GM21381 (cell line): ENCODE measurements around the gene ACKR3.
A peak's percentile ranks its signal among the peaks of the same experiment; 100 is the strongest.

Source experiments
- ATAC-seq: cut with Tn5 transposase; IDR thresholded peaks from one replicate; pipeline ENCODE4 v1.9.1; 2021; ENCODE audit warnings: mild to moderate bottlenecking, moderate library complexity; ENCODE audit not compliant: unreplicated experiment

The ACKR3 gene

DNA sequence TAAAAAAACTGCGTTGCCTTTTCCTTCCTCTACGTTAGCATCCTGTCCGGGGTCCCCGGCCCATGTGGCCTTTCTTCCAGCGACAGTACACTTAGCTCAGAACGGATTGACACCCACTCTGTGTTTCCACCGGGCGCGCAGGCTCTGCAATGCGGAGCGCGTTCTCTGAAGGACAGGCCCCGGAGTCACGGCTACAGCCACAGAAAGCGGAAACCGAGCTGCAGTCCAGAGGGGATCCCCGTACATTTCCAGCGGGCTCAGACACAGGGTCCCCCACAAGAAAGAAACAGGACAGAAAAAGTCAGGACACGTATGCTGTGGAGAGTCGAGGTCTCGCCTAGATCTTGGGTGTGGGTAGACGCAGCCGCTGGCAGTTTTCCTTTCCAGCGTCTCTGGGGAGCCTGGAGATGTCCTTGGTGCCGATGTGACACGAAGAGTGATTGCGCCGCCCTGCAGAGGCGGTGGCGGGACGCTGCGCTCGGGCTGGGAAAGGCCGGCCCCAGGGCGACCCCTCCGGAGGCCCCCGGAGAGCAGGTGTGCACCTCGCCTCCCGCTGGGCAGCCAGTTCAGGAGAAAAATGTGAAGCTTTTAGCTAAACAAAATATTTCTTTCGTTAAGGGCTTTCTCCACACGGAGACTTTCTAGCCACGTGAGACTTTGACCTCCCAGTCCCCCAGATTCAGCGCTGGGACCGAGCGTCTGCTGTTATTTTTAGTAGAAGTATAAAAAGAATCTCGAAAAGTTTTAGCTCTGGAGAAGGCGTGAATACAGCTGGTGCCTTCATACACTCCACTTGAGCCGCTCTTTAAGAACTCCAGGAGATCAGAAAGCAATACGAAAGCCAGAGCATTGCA is 1.3 kb upstream of the ACKR3 start:
- ATAC-seq = peak; percentile 39

DNA sequence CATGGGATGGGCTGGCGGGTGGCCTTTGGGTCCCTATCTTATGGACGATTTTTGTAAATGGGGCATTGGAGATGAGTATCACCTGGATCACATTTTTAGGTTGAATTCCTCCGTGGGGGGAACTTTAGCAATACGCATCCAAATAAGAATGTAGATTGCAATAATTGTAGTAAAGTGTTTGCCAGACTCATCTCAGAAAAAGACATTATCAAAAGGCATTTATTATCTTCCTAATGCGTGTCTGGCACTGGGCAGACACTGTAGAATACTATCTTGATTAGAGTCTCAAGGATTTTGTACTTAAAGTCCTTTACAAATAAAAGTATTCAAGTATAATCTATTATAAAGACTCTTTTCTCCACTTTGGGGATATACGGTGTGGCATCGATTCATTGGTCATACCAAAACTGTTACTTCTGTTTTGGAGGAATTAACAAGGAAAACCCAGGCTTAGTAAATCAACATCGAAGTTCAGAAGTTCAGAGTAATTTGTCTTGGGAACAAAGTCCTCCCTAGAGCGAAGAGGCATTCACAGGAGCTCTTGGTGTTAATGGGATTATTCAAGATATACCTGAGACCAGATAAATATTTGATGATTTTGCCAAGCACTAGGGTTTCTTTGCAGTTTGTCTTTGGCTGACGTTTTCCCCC is 578 bp upstream of the ACKR3 start:
- ATAC-seq = no peak

DNA sequence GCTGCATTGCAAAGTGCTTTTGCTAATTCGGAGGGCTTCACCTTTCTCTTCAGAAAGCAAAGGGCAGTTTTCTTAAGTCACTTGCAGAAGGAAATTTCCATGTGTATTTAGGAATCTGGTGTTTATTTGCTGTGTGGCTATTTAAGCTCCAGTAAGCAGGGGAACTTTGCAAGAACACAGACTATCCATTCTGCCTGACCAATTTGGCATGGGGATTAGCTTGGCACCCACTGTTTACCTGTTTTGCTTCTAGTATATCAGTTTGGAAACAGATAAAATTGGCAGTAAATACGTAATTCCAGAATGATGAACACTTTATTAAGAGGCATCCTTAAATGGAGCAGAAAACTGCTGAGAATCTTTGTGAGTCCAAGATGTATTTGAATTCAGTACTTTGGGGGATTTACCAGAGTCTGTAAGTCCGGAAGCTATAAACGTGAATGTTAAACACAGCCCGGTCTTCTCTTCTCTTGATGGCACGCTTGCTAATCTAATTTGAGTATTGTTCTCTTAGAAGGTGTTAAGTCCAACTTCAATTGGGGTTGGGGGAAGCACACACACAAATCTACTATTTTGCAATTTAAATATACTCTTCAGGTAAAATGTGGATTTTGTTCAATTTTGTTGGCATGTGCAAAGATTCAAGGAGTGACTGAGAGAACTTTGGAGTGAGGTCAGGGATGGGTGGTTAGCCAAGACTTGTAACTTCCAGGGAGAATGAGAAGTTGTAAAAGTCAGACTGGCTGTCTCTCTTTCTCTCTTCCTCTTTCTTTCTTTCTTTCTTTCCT is 650 bp downstream of the ACKR3 start:
- ATAC-seq = no peak

DNA sequence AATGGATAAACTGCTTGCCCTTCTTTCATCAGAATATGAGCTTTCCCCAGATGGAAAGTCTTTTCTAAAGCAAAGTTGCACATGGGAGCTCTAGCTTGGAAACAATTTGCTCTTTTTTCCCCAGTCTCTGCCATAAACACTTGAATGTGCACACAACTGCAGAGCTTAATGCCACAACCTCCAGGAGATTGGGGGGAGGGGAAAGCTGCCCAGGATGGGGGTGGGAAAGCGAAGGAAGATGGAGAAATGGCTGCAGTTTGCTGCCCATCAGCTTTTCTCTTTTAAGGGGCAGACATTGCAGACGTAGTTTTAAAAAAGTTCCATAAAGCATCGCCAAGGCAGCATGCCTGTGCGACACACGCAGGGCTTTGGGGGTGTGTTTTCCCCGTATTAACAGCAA is 1.5 kb downstream of the ACKR3 start:
- ATAC-seq = no peak

DNA sequence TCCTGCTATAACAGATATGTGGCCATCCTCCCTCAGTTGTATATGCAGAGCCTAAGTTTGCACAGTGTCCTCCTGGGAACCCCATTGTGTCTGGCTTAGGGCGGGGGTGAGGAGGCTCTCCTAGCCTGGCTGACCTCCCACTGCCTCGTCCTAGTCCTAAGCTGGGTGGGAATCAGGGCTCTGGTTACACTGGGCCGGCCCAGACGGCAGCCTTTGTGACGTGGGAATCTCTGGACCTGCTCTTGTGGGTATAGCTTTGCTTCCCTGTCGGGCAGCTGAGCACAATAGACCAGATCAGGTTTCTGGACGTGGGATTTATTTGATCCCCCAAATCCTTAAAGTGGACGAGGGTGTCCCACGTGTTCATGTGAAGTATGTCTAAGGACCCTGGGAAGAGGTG is 2.9 kb downstream of the ACKR3 start:
- ATAC-seq = no peak

DNA sequence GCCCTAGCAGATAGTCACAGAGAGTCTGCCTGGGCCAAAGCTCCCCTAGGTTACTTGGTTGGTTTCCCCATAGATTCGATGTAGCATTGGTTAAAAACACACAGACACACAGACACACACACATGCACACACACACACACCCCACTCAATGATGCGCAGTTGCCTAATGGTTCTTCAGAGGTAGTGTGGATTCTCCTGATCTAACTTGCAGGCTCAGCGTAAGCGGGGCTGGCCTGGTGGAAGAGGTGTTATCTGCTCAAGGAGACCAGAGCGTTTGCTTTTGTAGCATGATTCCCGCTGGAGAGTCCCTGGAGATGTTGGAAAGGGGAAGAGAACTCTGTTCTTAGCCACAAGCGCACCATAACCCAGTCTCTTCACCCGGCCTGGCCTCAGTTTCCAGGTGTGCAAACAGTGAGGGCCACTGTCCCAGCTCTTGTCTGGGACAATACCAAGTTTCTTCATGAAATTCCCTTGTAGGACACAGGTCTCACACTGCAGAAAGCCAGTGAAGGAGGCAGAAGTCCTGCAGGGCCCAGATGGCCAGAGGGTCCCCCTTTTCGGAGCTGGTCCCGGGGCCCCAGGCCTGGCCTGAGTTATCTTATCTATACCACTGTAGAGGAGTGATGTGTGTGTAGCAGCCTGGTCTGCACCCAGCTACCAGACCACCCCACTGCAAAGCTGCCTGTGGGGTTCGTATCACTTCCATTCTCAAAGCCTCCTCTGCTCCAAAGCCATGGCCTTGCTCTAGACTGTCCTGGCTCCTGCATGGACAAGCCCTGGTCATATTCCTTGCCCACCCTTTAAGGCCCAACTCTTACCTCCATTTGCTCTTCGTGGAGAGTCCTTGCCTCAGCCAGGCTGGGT is 3.7 kb downstream of the ACKR3 start:
- ATAC-seq = no peak

DNA sequence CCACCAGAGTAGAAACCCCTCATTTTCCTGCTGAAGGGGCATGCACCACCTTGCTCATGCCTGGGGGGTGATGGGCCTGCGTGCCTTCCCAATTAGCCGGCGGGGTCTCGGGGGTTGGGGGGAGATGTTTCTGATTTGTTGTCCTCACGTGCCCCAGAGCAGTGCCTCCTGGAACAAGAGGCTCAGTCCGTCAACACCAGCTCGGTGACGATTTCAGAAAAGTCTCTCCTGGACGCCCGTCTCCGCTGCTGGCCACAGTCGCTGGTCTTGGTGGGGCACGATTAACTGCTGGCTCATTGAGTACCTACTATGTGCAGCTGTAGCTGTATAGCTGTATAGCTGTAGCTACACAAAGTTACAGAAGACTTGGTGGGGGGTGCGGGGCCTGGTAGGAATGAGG is 4.4 kb downstream of the ACKR3 start:
- ATAC-seq = no peak

DNA sequence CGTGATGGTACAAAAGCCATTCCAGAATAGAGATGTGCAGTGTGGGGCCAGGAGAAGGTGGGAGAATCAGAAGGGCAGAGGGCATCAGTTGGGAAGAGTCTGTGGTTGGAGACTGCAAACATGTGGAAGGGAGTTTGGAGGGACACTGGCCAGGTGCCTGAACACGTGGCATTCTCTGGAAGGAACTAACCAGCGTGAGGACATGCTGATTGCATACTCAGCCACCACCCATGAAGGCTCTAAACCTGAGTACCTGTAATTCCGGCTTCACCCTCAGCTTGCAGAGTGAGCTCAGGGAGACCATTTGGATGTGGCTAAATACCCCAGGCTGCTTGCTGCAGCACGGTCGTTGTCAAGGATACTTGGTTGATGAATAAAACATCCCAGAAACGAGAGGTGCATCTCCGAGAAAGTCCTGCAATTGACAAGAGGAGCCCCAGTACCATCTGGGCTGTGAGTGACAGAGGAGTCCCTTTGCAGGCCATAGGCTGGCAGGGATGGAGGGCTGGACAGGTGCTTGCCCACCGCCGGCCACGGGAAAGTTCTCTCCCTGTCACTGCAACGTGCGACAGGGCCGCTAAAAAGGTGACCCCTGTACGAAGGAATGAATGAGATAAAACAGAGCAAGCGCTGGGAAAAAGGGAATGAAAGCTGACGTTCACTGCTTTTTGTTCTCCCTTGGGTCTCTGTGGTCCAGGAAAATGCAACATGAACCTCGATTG is 5.0 kb downstream of the ACKR3 start:
- no peak for ATAC-seq

DNA sequence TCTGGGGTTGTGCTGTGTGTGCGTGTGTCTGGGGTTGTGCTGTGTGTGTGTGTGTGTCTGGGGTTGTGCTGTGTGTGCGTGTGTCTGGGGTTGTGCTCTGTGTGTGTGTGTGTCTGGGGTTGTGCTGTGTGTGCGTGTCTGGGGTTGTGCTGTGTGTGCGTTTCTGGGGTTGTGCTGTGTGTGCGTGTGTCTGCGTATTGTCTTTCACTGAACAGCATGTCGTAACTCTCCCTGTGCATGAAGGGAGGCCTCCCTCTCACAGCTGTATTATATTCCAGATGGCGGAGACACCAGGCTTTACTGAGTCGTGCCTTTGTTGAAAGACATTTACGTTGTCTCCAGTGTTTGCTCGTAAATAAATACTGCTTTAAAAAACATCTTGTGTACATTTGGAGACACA is 5.9 kb downstream of the ACKR3 start:
- ATAC-seq = no peak

DNA sequence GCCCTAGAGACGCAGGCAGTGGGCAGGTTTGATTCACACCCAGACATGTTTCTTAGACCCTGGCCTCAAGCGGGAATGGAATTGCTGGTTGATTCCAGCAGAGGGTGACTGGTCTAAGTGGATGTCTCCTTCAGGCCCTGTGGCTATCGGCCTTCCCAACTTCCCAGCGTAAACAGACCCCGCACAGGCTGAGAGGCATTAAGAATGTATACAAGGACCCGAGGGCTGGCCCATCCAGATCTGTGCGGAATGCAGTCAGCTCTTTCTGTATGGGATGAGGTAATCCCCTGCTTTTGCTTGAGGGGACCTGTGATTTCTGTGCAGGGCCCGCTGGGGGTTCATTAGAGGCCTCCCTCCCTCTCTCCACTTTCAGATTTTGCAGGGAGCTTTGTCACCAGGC is 6.5 kb downstream of the ACKR3 start:
- no peak for ATAC-seq

DNA sequence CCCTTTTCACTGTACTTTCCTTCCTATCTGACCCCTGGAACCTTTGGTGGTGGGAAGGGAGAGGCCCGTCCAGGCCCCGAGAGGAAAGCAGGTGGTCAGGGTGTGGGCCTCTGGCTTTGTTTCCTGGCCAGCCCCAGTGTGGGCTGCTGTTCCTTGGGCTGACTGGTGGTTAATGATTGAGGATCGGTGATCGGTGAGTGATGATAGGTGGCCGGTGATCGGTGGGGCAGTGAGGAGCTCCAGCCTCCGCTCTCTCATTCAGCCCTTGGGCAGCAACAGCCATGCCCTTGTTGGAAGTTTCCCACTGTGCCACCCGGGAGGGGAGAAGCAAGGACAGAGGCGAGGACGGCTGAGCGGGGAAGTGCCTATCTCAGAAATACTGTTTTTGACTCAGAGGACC is 7.3 kb downstream of the ACKR3 start:
- no peak for ATAC-seq

DNA sequence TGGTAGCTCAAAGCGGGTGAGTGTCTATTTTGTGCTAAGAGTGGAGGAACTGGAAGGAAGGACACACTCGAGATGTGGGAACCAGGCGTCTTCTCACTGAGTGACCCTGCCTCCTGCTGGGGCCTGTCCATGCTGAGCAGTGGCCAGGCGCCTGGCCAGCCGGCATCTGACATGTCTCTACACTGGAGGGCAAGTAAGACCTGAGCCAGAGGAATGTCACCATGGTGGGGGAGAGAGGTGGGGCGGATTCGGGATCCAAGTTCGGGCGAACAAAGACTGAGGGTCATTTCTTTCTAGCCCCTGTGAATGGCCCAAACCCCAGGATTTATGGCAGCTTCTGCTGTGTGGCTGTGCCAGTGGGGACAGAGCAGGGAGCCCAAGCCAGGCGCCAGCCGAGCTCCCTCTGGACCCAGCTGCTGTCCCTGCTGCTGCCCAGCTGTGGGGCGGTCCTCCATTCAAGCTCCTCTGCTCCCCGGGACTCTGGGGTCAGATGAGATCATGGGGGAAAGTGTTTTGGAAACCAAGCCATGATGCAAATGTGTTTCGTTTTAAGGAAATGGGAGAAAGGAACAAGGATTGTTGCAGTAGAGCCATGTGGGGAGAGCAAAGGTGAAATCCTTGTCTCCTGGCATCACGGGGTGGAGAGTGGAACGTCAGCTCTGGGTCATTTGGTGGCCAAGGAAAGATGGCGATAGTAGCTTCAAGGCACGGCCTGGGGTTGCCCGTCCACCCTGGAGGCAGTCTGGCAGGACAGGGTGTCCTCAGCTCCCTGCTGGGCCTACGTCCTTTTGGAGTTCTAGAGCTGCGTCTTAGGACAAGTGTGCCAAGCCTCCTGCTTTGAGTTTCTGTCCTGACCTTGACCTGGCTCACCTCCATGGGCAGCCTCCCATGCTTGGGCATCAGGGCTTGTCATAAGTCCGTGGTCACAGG is 8.1 kb downstream of the ACKR3 start:
- no peak for ATAC-seq

DNA sequence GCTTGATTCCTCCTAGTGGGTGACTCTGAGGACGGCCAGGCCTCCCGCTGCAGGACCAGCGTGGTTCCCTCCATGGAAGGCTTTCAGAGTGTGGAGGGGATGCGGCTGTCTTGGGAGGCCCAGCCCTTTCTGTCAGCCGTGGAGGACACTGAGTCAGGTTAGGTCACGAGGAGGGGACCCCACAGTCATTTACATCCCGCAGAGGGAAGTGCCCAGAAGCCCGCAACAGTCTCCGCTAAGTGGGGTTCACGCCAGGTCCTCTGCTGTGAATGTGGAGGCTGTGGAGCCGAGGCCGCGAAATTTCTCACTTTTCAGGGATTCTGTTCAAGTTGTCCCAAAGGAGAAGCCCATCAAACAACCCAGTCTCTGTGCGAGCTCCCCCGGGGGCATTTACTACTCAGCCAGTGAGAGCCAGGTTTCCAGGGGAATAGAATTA is 8.8 kb downstream of the ACKR3 start:
- ATAC-seq = no peak

DNA sequence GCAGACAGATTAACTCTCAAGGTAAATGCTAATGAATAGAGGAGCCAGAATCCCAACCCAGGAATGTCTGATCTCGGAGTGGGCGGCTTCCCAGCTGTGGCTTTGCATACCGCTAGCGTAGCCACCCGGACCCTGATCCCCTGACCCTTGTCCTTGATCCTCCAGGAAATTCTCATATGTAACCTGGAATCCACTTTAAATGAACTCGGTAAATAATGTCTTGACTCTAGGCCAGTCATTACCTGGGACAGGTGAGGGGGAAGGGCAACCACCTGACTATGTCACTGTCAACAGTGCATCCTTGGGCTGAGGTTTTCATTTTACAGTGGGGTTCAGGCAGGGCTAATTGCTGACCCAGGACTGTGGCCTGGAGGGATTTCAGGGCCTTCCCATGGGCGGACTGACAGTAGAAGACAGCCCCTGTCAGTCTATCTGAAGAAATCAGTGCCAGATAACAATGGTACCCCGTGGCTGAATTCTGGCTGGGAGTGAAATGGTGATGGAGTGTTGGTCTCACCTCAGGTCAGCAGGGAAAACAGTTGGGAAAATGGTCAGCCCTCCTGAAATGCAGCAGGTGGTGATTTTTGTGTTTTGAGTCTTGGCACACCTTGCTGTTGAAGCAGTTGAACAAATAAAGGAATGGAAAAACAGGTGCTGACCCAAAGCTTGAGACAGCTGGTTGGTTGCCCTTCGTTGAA is 9.6 kb downstream of the ACKR3 start:
- ATAC-seq = no peak

DNA sequence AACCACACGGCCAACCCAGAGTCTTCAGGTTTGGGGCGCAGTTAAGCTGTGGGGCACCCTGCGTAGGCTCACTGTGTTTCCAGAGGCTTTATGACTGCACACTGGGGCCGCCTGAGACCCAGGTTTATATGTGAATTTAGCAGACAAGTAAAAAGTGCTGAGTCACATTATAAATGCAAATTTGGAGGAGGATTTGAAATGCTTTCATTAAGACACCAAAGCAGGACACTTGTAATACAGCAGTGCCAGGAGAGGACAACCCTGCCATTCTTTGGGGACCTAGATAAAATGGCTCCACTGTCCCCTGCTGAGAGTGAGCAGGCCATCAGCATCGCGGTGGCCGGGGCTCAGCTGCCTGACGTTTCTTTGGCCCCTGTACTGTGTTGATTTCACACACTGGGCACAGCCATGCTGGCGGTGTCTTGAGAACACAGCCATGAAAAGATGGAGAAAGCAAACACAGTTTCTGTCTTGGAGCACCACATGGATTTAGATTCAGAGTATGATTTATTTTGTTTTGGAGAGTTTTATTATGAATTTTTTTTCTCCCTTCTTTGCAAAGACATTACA is 10.2 kb downstream of the ACKR3 start:
- ATAC-seq = no peak

DNA sequence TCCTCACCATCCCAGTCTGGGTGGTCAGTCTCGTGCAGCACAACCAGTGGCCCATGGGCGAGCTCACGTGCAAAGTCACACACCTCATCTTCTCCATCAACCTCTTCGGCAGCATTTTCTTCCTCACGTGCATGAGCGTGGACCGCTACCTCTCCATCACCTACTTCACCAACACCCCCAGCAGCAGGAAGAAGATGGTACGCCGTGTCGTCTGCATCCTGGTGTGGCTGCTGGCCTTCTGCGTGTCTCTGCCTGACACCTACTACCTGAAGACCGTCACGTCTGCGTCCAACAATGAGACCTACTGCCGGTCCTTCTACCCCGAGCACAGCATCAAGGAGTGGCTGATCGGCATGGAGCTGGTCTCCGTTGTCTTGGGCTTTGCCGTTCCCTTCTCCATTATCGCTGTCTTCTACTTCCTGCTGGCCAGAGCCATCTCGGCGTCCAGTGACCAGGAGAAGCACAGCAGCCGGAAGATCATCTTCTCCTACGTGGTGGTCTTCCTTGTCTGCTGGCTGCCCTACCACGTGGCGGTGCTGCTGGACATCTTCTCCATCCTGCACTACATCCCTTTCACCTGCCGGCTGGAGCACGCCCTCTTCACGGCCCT is 11.2 kb downstream of the ACKR3 start:
- no peak for ATAC-seq

DNA sequence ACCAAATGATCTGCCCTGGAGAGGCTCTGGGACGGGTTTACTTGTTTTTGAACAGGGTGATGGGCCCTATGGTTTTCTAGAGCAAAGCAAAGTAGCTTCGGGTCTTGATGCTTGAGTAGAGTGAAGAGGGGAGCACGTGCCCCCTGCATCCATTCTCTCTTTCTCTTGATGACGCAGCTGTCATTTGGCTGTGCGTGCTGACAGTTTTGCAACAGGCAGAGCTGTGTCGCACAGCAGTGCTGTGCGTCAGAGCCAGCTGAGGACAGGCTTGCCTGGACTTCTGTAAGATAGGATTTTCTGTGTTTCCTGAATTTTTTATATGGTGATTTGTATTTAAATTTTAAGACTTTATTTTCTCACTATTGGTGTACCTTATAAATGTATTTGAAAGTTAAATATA is 11.9 kb downstream of the ACKR3 start:
- no peak for ATAC-seq

DNA sequence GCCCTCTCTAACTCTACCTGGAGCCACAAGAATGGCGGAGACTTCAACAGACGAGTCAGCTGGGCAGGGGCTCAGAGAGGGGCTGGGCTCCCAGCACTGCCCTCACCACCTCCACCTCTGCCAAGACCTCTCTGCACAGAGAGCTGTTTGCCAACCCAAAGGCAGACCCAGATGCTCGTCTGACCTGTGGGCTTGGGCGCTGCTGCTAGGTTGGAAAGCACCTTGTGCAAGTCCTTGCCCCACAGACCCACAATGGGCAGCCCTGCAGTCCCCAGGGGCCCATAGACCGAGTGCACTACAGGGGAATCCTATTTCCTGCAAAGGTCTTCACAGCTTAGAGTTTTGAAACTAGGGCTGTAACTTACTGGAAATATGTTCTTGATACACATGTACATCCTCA is 13.3 kb downstream of the ACKR3 start:
- ATAC-seq = no peak
